T-helper 2 cell treated with Interferon-gamma antibody and Interleukin-4, amounts not matched to agents 5 μg/mL and 100 μg/mL, for 36 hours (primary cell): ENCODE results near the gene ZSCAN4.

Experiments
- DNase-seq: peaks from one replicate; pipeline ENCODE4 v3.0.0; 2021; ENCODE audit warnings: low spot score
- H3K27ac Mint-ChIP-seq: one replicate; pipeline ENCODE4 v1.8.0; 2021; ENCODE audit warnings: mild to moderate bottlenecking, mixed read lengths
- H3K27me3 Mint-ChIP-seq: one replicate; pipeline ENCODE4 v1.8.0; 2021; ENCODE audit warnings: low read depth, mixed read lengths
- H3K36me3 Mint-ChIP-seq: one replicate; pipeline ENCODE4 v1.8.0; 2021; ENCODE audit warnings: low read depth, mixed read lengths
- H3K4me1 Mint-ChIP-seq: one replicate; pipeline ENCODE4 v1.8.0; 2021; ENCODE audit warnings: low read depth, mixed read lengths
- H3K4me3 Mint-ChIP-seq: one replicate; pipeline ENCODE4 v1.8.0; 2022; ENCODE audit warnings: mild to moderate bottlenecking, moderate library complexity, mixed read lengths
- H3K9me3 Mint-ChIP-seq: one replicate; pipeline ENCODE4 v1.8.0; 2021; ENCODE audit warnings: mixed read lengths

ZSCAN4 gene, protein sequence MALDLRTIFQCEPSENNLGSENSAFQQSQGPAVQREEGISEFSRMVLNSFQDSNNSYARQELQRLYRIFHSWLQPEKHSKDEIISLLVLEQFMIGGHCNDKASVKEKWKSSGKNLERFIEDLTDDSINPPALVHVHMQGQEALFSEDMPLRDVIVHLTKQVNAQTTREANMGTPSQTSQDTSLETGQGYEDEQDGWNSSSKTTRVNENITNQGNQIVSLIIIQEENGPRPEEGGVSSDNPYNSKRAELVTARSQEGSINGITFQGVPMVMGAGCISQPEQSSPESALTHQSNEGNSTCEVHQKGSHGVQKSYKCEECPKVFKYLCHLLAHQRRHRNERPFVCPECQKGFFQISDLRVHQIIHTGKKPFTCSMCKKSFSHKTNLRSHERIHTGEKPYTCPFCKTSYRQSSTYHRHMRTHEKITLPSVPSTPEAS

DNA sequence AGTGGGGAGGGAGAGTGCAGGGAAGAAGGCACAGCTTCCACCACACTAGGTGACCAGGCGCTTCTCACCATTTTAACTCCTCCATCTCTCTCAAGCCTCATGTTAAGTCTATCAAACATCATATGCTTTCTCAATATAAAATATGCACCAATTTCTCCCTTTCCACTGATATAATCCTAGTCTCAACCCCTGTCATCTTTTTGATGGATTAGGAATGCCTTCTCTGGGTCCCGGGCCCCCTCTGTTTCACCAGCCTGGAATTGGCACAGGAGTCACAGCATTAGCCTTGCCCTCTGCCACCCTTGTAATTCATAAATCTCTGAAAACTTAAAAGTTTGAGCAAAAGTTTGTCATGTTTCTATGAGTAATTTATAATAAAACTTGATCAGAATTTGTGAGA is at the start of gene ZSCAN4:
Gene ZSCAN4 (plus strand): TSS at position 301 of the 400 bp plus-strand sequence. CDS start 7,211 bp downstream, outside the sequence.
- H3K9me3 Mint-ChIP-seq = peaks cover 12% of the 10 kb centered on the region
- peaks cover 9% of the 10 kb centered on the region for H3K27me3 Mint-ChIP-seq
- peaks cover 3% of the 10 kb centered on the region for H3K4me1 Mint-ChIP-seq
- no peaks in the 10 kb centered on the region for H3K36me3 Mint-ChIP-seq
- no peak for DNase-seq
- no peak within 1 kb of the TSS for H3K4me3 Mint-ChIP-seq
- H3K27ac Mint-ChIP-seq = no peak within 1 kb of the TSS

DNA sequence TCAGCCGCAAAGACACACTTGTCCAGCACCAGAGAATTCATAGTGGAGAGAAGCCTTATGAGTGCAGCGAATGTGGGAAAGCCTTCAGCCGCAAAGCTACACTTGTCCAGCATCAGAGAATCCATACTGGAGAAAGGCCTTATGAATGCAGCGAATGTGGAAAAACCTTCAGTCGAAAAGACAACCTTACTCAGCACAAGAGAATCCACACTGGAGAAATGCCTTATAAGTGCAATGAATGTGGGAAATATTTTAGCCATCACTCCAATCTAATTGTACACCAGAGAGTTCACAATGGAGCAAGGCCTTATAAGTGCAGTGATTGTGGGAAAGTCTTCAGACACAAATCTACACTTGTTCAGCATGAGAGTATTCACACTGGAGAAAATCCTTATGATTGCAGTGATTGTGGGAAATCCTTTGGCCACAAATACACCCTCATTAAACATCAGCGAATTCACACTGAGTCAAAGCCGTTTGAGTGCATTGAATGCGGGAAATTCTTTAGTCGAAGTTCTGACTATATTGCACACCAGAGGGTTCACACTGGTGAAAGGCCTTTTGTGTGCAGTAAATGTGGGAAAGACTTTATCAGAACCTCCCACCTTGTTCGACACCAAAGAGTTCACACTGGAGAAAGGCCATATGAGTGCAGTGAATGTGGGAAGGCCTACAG is 47.9 kb upstream of the ZSCAN4 start:
- Mint-ChIP-seq H3K27ac (no peak overlapping the region), H3K9me3 (peaks cover 87% of the 10 kb centered on the region), H3K4me3 (no peak overlapping the region), H3K27me3 (no peaks in the 10 kb centered on the region), H3K4me1 (peaks cover 2% of the 10 kb centered on the region), H3K36me3 (peaks cover 90% of the 10 kb centered on the region)
- no peak for DNase-seq

DNA sequence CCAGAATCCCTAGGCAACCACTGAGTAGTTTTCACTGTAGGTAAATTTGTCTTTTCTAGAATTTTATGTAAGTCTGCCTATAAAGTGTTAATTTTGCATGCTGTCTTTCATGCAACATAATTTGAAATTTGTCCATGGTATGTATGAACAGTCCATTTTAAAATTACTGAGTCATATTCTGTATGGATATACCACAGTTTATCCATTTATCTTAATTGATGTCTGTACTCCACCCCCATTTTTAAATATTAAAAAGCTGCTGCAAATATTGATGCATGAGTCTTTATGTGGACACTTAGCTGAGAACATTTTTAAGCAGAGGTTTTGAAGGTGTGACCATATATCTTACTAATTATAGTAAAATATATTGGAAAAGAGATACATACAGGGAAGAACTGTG is 45.6 kb upstream of the ZSCAN4 start:
- H3K27ac Mint-ChIP-seq = no peak overlapping the region
- H3K4me1 Mint-ChIP-seq = no peaks in the 10 kb centered on the region
- DNase-seq = no peak
- H3K9me3 Mint-ChIP-seq = peaks cover 76% of the 10 kb centered on the region
- no peak overlapping the region for H3K4me3 Mint-ChIP-seq
- no peaks in the 10 kb centered on the region for H3K27me3 Mint-ChIP-seq
- H3K36me3 Mint-ChIP-seq = peaks cover 68% of the 10 kb centered on the region

DNA sequence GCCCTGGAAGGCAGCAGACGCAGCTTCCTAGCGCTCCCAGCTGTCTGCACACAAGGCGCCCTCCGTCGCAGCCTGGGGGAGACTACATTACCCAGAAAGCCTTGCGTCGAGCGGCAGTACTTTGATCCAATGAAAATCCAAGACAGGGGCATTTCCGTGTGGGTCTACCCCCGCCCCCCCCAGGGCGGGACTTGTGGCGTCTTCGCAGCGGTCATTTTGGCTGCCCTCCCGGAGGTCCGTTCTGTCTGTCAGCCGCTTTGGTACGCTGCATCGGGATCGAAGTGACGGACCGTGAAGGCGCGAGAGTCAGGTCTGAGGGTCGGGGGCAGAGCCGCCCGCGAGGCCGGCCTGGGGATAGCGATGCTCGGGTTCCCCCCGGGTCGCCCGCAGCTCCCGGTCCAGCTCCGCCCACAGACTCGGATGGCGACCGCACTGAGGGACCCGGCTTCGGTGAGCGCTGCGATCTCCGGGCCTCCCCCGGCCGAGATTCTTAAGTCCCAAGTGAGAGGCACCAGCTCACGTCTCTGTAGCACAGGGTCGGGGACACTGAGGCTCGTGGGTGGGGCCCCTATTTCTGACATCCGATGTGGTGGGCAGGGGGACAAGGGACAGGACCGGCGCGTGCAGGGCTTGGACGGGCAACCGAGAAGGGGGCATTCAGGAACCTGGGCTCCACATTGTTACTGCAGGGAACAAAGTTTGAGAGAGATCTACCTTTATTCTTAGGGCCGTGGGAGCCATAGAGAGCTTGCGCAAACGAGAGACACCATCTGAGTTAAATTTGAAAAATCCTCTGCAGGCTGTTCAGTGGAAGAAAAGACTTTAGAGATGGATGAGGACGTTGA is 35.5 kb upstream of the ZSCAN4 start, which contains the start of gene ZNF211:
Gene ZNF211 (plus strand): TSS at position 182 of the 845 bp plus-strand sequence. CDS start 179 bp downstream, at position 361.
- peak within 1 kb of the TSS; percentile 85 for H3K27ac Mint-ChIP-seq
- H3K36me3 Mint-ChIP-seq = peaks cover 46% of the 10 kb centered on the region
- DNase-seq = peak; percentile 81
- H3K27me3 Mint-ChIP-seq = no peaks in the 10 kb centered on the region
- H3K4me3 Mint-ChIP-seq = peak within 1 kb of the TSS; percentile 90
- H3K4me1 Mint-ChIP-seq = peaks cover 13% of the 10 kb centered on the region
- H3K9me3 Mint-ChIP-seq = peaks cover 55% of the 10 kb centered on the region

DNA sequence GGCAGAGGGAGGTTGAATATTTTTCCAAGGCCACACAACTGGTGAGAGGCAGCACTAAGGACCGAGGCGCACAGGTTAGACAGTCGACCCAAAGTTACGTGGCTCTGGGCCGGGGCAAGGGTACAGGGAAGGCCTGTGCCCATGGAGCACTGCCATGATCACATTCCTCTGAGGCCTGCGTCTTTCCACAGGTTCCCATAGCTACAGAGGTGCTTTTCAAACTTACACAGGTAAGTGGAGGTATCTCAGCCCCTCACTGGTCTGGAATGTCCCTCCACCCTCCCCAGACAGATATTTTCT is 35.0 kb upstream of the ZSCAN4 start:
- Mint-ChIP-seq H3K27me3 (no peaks in the 10 kb centered on the region), H3K9me3 (peaks cover 55% of the 10 kb centered on the region), H3K4me1 (peaks cover 13% of the 10 kb centered on the region), H3K27ac (peak overlapping the region; percentile 85), H3K4me3 (peak overlapping the region; percentile 90), H3K36me3 (peaks cover 52% of the 10 kb centered on the region)
- no peak for DNase-seq

DNA sequence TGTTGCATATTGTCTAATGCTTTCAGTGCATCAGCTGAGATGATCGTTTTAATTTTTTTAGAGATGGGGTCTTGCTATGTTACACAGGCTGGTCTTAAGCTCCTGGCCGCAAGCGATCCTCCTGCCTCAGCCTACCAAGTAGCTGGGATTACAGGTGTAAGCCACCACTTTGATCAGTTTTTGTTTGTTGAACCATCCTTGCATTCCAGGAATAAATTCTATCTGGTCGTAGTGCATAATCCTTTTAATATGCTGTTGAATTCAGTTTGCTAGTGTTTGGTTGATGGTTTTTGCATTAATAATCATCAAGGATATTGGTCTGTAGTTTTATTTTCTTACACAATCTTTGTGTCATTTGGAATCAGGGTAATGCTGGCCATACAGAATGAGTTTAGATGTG is 31.4 kb upstream of the ZSCAN4 start:
- H3K27ac Mint-ChIP-seq = no peak overlapping the region
- peaks cover 69% of the 10 kb centered on the region for H3K9me3 Mint-ChIP-seq
- H3K4me3 Mint-ChIP-seq = no peak overlapping the region
- no peaks in the 10 kb centered on the region for H3K27me3 Mint-ChIP-seq
- H3K4me1 Mint-ChIP-seq = peaks cover 13% of the 10 kb centered on the region
- H3K36me3 Mint-ChIP-seq = peaks cover 84% of the 10 kb centered on the region
- DNase-seq = no peak

DNA sequence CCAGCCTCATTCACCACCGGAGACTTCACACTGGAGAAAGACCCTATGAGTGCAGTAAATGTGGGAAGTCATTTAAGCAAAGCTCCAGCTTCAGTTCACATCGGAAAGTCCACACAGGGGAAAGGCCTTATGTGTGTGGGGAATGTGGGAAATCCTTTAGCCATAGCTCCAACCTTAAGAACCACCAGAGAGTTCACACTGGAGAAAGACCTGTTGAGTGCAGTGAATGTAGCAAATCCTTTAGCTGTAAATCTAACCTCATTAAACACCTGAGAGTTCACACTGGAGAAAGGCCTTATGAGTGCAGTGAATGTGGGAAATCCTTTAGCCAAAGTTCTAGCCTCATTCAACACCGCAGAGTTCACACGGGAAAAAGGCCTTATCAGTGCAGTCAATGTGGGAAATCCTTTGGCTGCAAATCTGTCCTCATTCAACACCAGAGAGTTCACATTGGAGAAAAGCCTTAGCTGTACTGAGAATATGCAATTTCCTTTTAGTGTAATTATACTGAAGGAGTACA is 27.0 kb upstream of the ZSCAN4 start:
- no peak overlapping the region for H3K4me3 Mint-ChIP-seq
- H3K27ac Mint-ChIP-seq = no peak overlapping the region

DNA sequence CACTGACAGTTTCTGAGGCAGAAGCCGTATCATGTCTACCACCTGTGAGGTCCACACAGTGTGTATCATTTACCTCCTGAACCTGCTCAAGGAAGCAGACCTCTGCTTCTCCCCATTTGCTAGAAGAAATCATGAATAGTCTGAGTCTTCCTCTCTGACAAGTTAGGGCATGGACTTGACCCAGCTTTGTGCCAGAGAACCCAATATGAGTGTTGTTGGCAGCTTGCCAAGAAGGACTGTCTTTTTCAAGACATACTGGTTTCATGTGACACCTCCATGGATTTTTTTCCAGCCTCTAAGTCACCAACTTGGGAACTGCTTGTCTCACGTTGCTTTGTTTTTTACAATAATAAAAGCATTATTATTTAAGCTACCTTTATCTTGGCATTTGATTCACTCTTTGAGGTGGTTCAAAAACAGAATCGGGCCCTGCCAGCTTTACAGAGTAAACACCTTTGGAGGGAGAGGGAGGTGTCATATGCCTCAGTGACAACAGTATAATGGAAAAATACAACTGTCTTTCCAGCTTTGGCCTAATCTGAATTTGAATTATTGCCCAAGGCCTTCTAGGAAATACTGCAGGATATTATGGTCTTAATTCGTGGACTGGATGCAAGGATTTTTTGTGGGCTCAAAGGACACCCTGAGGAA is 26.2 kb upstream of the ZSCAN4 start:
- Mint-ChIP-seq H3K27me3 (no peaks in the 10 kb centered on the region), H3K36me3 (peaks cover 64% of the 10 kb centered on the region), H3K9me3 (peaks cover 86% of the 10 kb centered on the region), H3K27ac (no peak overlapping the region), H3K4me3 (no peak overlapping the region), H3K4me1 (no peaks in the 10 kb centered on the region)
- DNase-seq = no peak

More for the DNA sequence above, 27.0 kb upstream of the ZSCAN4 start:
- no peaks in the 10 kb centered on the region for H3K27me3 Mint-ChIP-seq
- H3K4me1 Mint-ChIP-seq = no peaks in the 10 kb centered on the region
- DNase-seq = no peak
- H3K36me3 Mint-ChIP-seq = peaks cover 71% of the 10 kb centered on the region
- H3K9me3 Mint-ChIP-seq = peaks cover 86% of the 10 kb centered on the region

DNA sequence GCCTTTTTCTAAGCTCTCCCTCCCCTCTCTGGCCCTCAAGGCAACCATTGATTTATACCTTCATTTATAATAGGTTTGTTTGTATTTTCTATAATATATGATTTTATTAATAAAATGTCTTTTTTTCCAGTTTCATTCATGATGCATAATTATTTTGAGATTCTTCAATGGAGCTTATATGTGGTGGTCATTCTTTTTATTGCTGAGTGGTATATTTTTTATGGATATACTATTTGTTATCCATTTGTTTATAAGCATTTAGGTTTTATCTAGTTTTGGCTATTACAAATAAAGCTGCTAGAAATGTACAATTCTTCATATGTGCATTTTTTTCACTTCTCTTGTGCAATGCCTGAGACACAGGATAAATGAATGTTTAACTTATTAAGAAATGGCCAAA is 25.0 kb upstream of the ZSCAN4 start:
- DNase-seq = no peak
- H3K27ac Mint-ChIP-seq = no peak overlapping the region
- no peak overlapping the region for H3K4me3 Mint-ChIP-seq
- H3K9me3 Mint-ChIP-seq = peaks cover 89% of the 10 kb centered on the region
- H3K36me3 Mint-ChIP-seq = peaks cover 53% of the 10 kb centered on the region
- H3K27me3 Mint-ChIP-seq = no peaks in the 10 kb centered on the region
- H3K4me1 Mint-ChIP-seq = no peaks in the 10 kb centered on the region

DNA sequence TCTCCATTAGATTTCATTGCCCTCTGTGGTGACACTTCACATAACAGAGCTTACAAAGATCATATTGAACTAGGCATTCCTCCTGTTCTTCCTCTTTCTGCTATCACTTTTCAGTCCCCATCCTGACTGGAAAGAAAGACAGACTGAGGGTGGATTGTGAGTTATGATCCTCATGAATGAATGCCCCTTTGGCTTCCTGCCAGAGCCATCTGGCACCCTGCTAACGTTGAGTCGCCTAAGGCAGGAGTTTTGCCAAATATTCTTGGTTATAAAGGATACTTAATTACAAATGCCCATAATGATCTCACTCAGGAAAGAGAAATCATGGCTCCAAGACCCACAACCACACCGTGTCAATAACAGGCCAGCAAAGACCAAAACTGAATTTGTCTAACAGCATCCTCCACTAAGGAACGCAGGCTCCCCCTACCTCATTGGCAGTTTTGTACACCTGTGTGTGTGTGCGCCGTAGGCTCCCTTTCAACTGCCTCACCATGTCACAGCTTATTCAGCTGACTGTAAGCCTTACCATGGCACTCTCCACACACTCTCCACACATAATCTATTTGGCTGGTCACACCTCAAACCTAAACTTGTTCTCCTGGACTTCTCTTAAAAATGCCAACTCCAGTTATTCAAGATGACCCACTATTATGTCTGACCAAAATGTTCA is 20.3 kb upstream of the ZSCAN4 start:
- Mint-ChIP-seq H3K27ac (no peak overlapping the region), H3K36me3 (peaks cover 6% of the 10 kb centered on the region), H3K9me3 (peaks cover 74% of the 10 kb centered on the region), H3K4me1 (no peaks in the 10 kb centered on the region), H3K4me3 (no peak overlapping the region), H3K27me3 (no peaks in the 10 kb centered on the region)
- DNase-seq = no peak

DNA sequence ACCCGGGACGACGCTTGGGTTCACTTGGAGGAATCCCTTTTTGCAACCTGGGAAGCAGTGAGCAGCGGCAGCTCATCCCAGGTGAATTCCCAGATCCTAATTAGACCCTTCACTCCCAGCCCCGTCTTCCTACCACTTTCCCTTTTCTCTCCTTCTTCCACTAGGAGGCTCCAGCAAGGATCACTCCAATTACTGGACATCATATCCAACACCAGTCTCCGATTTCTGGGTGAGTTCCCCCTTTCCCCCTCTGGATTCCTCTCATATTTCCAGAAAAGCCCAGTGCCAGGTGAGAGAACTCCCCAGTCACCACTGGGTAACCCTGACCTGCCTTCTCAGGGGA is 17.1 kb upstream of the ZSCAN4 start:
- Mint-ChIP-seq H3K9me3 (peaks cover 81% of the 10 kb centered on the region), H3K27ac (no peak overlapping the region), H3K4me1 (no peaks in the 10 kb centered on the region), H3K27me3 (no peaks in the 10 kb centered on the region), H3K4me3 (no peak overlapping the region), H3K36me3 (no peaks in the 10 kb centered on the region)
- DNase-seq = no peak

DNA sequence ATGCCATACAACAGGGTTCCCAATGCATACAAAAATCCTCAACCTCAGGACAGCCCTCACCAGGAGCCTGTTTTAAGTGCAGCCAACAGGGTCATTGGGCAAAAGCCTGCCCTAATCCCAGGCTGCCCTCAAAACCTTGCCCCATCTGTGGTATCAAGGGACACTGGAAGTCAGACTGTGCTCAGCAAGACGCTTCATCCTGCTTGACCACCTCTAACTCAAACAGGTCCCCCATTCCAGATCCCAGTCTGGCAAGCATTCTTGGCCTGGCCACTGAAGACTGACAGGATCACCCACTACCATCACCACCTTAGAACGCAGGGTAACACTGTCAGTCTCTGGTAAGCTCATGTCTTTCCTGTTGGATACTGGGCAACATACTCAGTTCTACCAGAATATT is 15.0 kb upstream of the ZSCAN4 start:
- H3K27me3 Mint-ChIP-seq = no peaks in the 10 kb centered on the region
- no peaks in the 10 kb centered on the region for H3K36me3 Mint-ChIP-seq
- no peak overlapping the region for H3K4me3 Mint-ChIP-seq
- DNase-seq = no peak
- no peaks in the 10 kb centered on the region for H3K4me1 Mint-ChIP-seq
- peaks cover 72% of the 10 kb centered on the region for H3K9me3 Mint-ChIP-seq
- no peak overlapping the region for H3K27ac Mint-ChIP-seq

DNA sequence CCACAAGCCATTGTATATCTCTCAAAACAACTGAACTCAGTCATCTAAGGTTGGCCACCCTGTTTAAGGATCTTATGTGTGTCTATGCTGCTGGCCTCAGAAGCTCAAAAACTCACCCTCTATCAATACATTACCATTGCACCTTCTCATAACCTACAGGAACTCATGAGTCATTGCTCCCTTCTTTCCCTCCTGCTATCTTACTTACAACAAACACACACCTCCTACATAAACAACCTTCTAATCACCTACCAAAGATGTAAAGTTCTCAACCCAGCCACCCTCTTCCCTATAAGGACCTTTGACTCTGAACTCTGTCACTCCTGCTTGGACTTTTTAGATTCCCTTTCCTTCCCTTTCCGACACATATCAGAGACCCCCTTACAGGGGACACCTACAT is 13.3 kb upstream of the ZSCAN4 start:
- no peaks in the 10 kb centered on the region for H3K27me3 Mint-ChIP-seq
- no peak for DNase-seq
- H3K27ac Mint-ChIP-seq = no peak overlapping the region
- H3K36me3 Mint-ChIP-seq = no peaks in the 10 kb centered on the region
- no peaks in the 10 kb centered on the region for H3K4me1 Mint-ChIP-seq
- H3K4me3 Mint-ChIP-seq = no peak overlapping the region
- peaks cover 71% of the 10 kb centered on the region for H3K9me3 Mint-ChIP-seq
